ENCODE results near the gene LGR6.

Gene LGR6

GRCh38 chr1:202282025-202282371 is 88.4 kb downstream of the LGR6 start:
- Histone ChIP-seq H2AFZ (no peak overlapping the region), H3K9ac (no peak overlapping the region), H3K79me2 (no peaks in the 10 kb centered on the region), H3K36me3 (ENCODE audit: control insufficient read depth, insufficient read depth, low read length) (no peaks in the 10 kb centered on the region), H3K27ac (no peak overlapping the region), H3K27me3 (ENCODE audit: control insufficient read depth, insufficient read depth, low read length) (no peaks in the 10 kb centered on the region), H3K4me2 (ENCODE audit: low read length) (no peak overlapping the region), H3K4me1 (no peaks in the 10 kb centered on the region), H3K9me3 (ENCODE audit: control insufficient read depth, low read length) (no peaks in the 10 kb centered on the region), H3K4me3 (ENCODE audit: low read depth, low read length) (no peak overlapping the region)
- TF ChIP-seq, protein P1, sequence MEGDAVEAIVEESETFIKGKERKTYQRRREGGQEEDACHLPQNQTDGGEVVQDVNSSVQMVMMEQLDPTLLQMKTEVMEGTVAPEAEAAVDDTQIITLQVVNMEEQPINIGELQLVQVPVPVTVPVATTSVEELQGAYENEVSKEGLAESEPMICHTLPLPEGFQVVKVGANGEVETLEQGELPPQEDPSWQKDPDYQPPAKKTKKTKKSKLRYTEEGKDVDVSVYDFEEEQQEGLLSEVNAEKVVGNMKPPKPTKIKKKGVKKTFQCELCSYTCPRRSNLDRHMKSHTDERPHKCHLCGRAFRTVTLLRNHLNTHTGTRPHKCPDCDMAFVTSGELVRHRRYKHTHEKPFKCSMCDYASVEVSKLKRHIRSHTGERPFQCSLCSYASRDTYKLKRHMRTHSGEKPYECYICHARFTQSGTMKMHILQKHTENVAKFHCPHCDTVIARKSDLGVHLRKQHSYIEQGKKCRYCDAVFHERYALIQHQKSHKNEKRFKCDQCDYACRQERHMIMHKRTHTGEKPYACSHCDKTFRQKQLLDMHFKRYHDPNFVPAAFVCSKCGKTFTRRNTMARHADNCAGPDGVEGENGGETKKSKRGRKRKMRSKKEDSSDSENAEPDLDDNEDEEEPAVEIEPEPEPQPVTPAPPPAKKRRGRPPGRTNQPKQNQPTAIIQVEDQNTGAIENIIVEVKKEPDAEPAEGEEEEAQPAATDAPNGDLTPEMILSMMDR (IDR thresholded peaks at IDR 0.05): no peak

DNA sequence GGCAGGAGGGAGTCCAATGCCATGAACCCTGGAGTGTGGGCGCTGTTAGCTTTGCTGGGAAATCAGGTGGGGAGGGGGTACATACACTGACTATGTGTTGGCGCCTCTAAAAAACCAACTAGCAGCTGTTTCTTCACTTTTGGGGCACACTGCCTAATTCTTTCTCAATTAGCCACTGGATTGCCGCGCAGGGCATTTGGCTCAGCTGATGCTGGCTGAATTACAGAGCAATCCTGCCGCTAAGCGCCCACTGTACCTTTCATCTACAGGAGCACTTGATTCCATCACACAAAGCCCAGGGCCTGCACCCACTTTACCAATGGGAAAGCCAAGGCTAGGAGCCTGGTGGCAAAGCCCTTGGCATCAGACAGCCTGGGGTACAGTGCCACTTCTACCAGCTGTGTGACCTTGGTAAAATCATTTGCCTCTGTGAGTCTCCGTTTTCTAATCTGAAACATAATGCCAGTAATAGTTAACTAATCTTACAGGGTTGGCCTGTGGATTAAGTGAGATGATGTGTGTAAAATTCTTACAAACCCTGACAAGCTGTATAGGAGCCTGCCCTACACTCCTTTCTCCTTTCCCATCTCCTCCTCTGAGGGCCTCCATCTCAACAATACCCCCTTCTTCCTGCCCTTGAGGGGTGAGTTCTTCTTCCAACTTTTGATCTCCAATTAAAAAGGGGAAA is 89.1 kb downstream of the LGR6 start:
- H3K36me3 ChIP-seq (ENCODE audit: control insufficient read depth, insufficient read depth, low read length): no peaks in the 10 kb centered on the region
- H3K27me3 ChIP-seq (ENCODE audit: control insufficient read depth, insufficient read depth, low read length): no peaks in the 10 kb centered on the region
- H3K4me2 ChIP-seq (ENCODE audit: low read length): no peak overlapping the region
- H3K79me2 ChIP-seq: no peaks in the 10 kb centered on the region
- TF ChIP-seq, protein P1 (IDR thresholded peaks at IDR 0.05): no peak
- H2AFZ ChIP-seq: no peak overlapping the region
- H3K27ac ChIP-seq: no peak overlapping the region
- H3K4me3 ChIP-seq (ENCODE audit: low read depth, low read length): no peak overlapping the region
- no peaks in the 10 kb centered on the region for H3K9me3 ChIP-seq (ENCODE audit: control insufficient read depth, low read length)
- no peaks in the 10 kb centered on the region for H3K4me1 ChIP-seq
- no peak overlapping the region for H3K9ac ChIP-seq

DNA sequence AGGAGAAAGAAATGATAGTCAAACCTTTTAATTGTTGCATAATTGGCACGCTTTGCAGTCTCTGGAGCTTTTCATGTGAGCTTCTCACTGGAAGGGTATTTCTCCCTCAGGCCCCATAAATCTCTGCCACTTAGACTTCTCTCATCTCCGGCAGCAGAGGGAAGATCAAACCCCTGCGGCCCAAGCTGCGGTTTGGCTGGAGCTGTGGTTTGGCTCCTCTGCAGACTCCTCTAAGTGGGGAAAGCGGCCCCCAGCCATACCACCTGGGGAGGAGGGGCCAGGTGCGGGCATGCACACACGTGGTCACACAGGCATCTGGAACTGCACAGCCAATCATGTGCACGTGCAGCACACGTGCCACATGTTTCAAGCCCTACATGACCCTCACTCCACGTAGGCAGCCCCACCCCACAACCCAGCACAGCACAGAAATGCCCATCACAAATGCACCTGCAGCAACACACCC is 89.8 kb downstream of the LGR6 start:
- H3K27ac ChIP-seq: no peak overlapping the region
- no peaks in the 10 kb centered on the region for H3K4me1 ChIP-seq

DNA sequence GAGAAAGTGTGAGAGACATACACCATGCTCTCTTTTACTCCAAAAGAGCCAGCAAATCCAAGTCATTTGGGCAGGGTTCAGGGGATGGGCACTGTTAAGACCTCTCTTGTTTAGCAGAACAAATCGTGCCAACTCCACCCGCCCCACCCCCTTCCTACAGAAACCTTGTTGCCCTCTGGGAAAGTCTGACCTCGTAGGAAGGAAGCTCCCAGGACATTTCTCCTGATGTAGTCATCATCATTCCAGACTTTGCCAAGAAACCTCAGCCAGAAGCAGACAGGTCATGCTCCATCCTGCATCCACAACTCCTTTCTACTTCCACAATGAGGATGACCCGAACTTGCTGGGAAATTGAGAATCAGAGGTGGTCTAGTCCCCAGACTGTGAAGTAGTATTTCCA is 90.4 kb downstream of the LGR6 start:
- Histone ChIP-seq H3K27ac (no peak overlapping the region), H3K9ac (no peak overlapping the region), H2AFZ (no peak overlapping the region), H3K4me1 (no peaks in the 10 kb centered on the region), H3K27me3 (ENCODE audit: control insufficient read depth, insufficient read depth, low read length) (no peaks in the 10 kb centered on the region), H3K9me3 (ENCODE audit: control insufficient read depth, low read length) (no peaks in the 10 kb centered on the region), H3K4me3 (ENCODE audit: low read depth, low read length) (no peak overlapping the region), H3K4me2 (ENCODE audit: low read length) (no peak overlapping the region), H3K36me3 (ENCODE audit: control insufficient read depth, insufficient read depth, low read length) (no peaks in the 10 kb centered on the region), H3K79me2 (no peaks in the 10 kb centered on the region)
- TF ChIP-seq, protein P1 (IDR thresholded peaks at IDR 0.05): no peak

More for the DNA sequence above, 89.8 kb downstream of the LGR6 start:
- no peak overlapping the region for H3K9ac ChIP-seq
- H3K27me3 ChIP-seq (ENCODE audit: control insufficient read depth, insufficient read depth, low read length): no peaks in the 10 kb centered on the region
- H3K36me3 ChIP-seq (ENCODE audit: control insufficient read depth, insufficient read depth, low read length): no peaks in the 10 kb centered on the region
- H3K4me2 ChIP-seq (ENCODE audit: low read length): no peak overlapping the region
- H2AFZ ChIP-seq: no peak overlapping the region
- H3K9me3 ChIP-seq (ENCODE audit: control insufficient read depth, low read length): no peaks in the 10 kb centered on the region
- no peaks in the 10 kb centered on the region for H3K79me2 ChIP-seq
- no peak overlapping the region for H3K4me3 ChIP-seq (ENCODE audit: low read depth, low read length)
- TF ChIP-seq, protein P1 (IDR thresholded peaks at IDR 0.05): no peak

DNA sequence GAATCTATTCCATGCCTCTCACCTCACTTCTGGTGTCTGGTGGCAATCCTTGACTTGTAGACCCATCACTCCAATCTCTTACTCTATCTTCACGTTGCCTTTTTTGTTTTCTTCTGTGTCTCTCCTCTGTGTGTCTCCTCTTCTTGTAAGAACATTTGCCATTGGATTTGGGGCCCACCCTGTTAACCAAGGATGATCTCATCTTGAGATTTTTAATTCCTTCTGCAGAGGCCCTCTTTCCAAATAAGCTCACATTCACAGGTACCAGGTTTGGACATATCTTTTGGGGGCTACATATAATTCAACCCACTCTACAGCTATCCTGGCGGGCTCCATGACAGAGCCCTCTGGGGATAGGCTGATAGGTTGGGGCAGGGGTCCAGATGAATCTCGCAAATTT is 92.3 kb downstream of the LGR6 start:
- no peaks in the 10 kb centered on the region for H3K36me3 ChIP-seq (ENCODE audit: control insufficient read depth, insufficient read depth, low read length)
- TF ChIP-seq, protein P1 (IDR thresholded peaks at IDR 0.05): no peak
- no peak overlapping the region for H3K4me2 ChIP-seq (ENCODE audit: low read length)
- no peaks in the 10 kb centered on the region for H3K9me3 ChIP-seq (ENCODE audit: control insufficient read depth, low read length)
- no peak overlapping the region for H3K27ac ChIP-seq
- H3K4me1 ChIP-seq: no peaks in the 10 kb centered on the region
- H2AFZ ChIP-seq: no peak overlapping the region
- H3K27me3 ChIP-seq (ENCODE audit: control insufficient read depth, insufficient read depth, low read length): no peaks in the 10 kb centered on the region
- H3K79me2 ChIP-seq: no peaks in the 10 kb centered on the region
- no peak overlapping the region for H3K9ac ChIP-seq
- H3K4me3 ChIP-seq (ENCODE audit: low read depth, low read length): no peak overlapping the region
